ENCODE data around the gene SLC16A7.

GRCh38 chr12:59657711-59658110 is 61.9 kb downstream of the SLC16A7 start:
- TF ChIP-seq EZH2 (IDR thresholded peaks at IDR 0.05; ENCODE audit: borderline replicate concordance, low read length) (no peak), CTCF (IDR thresholded peaks at IDR 0.05; ENCODE audit: low read length) (no peak)
